Smooth muscle cell (in vitro differentiated cells): ENCODE results near the gene ZFP57. TPM values are rescaled to one million over a fixed set of nuclear protein-coding genes. Genes with fewer than 3 reads are reported as not detected.

Experiments used
- DNase-seq: peaks from one replicate; lab custom pipeline; 2025; ENCODE audit not compliant: unreplicated experiment; lab: John Stamatoyannopoulos, UW
- H2AFZ ChIP-seq: fragments of 200-600 bp; sonication (generic); 2 replicates; pipeline ENCODE4 v1.6.0; 2016; ENCODE audit warnings: antibody characterized with exemption, low read depth, mild to moderate bottlenecking
- H3F3A ChIP-seq: fragments of 200-600 bp; sonication (generic); 2 replicates; pipeline ENCODE4 v1.6.0; 2017; ENCODE audit warnings: antibody characterized with exemption, low read depth
- H3K27ac ChIP-seq: fragments of 200-600 bp; sonication (generic); 2 replicates; pipeline ENCODE4 v1.5.1; 2016; ENCODE audit warnings: low read depth, mild to moderate bottlenecking
- H3K27me3 ChIP-seq: fragments of 200-600 bp; sonication (generic); 2 replicates; pipeline ENCODE4 v1.6.1; 2016; ENCODE audit warnings: low read depth, mild to moderate bottlenecking
- H3K36me3 ChIP-seq: fragments of 200-600 bp; sonication (generic); 2 replicates; pipeline ENCODE4 v1.5.1; 2016; ENCODE audit warnings: low read depth
- H3K4me1 ChIP-seq: fragments of 200-600 bp; sonication (generic); 2 replicates; pipeline ENCODE4 v1.5.1; 2016; ENCODE audit warnings: low read depth
- H3K4me2 ChIP-seq: fragments of 200-600 bp; sonication (generic); 2 replicates; pipeline ENCODE4 v1.6.0; 2016; ENCODE audit warnings: mild to moderate bottlenecking
- H3K4me3 ChIP-seq: fragments of 200-600 bp; sonication (generic); 2 replicates; pipeline ENCODE4 v1.5.1; 2016; ENCODE audit warnings: mild to moderate bottlenecking
- H3K79me2 ChIP-seq: fragments of 200-600 bp; sonication (generic); 2 replicates; pipeline ENCODE4 v1.6.0; 2016; ENCODE audit warnings: low read depth, mild to moderate bottlenecking
- H3K9ac ChIP-seq: fragments of 200-600 bp; sonication (generic); 2 replicates; pipeline ENCODE4 v1.6.0; 2016; ENCODE audit warnings: low read depth
- H3K9me3 ChIP-seq: fragments of 200-600 bp; sonication (generic); replicated peaks from 2 replicates; pipeline ENCODE4 v1.5.1; 2016; ENCODE audit warnings: low read depth
- H4K20me1 ChIP-seq: fragments of 200-600 bp; sonication (generic); 2 replicates; pipeline ENCODE4 v1.6.0; 2016; ENCODE audit warnings: low read depth
- CTCF ChIP-seq: fragments of 200-600 bp; sonication (generic); IDR thresholded peaks from 2 replicates; pipeline ENCODE4 v1.5.1; 2017; ENCODE audit warnings: borderline replicate concordance, mild to moderate bottlenecking, antibody characterized with exemption; ENCODE audit not compliant: insufficient read depth, poor library complexity, severe bottlenecking
- WGBS: methylation state at CpG from one replicate; pipeline ENCODE4 v1.1.7; 2016; ENCODE audit warnings: low lambda C conversion rate; 5-methylcytosine and 5-hydroxymethylcytosine counted together
- polyA plus RNA-seq: library from polyadenylated mRNA; unstranded; fragments of >200 nt; fragmentation: Nextera tagmentation; extraction: Ambion mirVana; gene quantifications from 2 replicates; pipeline ENCODE4 v1.2.1, GENCODE V29; 2016
- total RNA-seq: library from RNA; depleted of rRNA; stranded (reverse); fragments of >200 nt; gene quantifications from 2 replicates; pipeline ENCODE4 v1.2.3, GENCODE V29; 2014

ZFP57 gene
- total RNA-seq: not detected in 2 replicates
- 0.38 TPM in 1 of 2 replicates, not detected in the other for polyA plus RNA-seq

- Histone ChIP-seq H3K79me2 (no peaks in the 10 kb centered on the region), H3K4me3 (no peak within 1 kb of the TSS), H3F3A (no peaks in the 10 kb centered on the region), H3K27me3 (no peaks in the 10 kb centered on the region), H3K4me1 (no peaks in the 10 kb centered on the region), H3K36me3 (no peaks in the 10 kb centered on the region), H4K20me1 (no peaks in the 10 kb centered on the region), H2AFZ (no peak within 1 kb of the TSS), H3K9me3 (no peaks in the 10 kb centered on the region), H3K27ac (no peak within 1 kb of the TSS), H3K4me2 (no peak within 1 kb of the TSS), H3K9ac (no peak within 1 kb of the TSS)
- TF ChIP-seq CTCF: no peak
- no peak for DNase-seq
- WGBS: 97% methylated on average over 24 of the region's 31 CpGs
Observed at GRCh38 chr6:29680904-29681303, at the start of gene ZFP57. TSS of gene ZFP57 (minus strand) at chr6:29681152. CDS start at chr6:29677003, 4,149 bp downstream.

GRCh38 chr6:29730575-29731126 is 49.7 kb upstream of the ZFP57 start:
- Histone ChIP-seq H4K20me1 (no peaks in the 10 kb centered on the region), H3K79me2 (no peaks in the 10 kb centered on the region), H2AFZ (no peak overlapping the region), H3K9ac (no peak overlapping the region), H3K4me3 (no peak overlapping the region), H3K27me3 (peaks cover 14% of the 10 kb centered on the region), H3K9me3 (no peaks in the 10 kb centered on the region), H3K36me3 (no peaks in the 10 kb centered on the region), H3K27ac (no peak overlapping the region), H3K4me2 (no peak overlapping the region), H3K4me1 (no peaks in the 10 kb centered on the region), H3F3A (no peaks in the 10 kb centered on the region)
- no peak for TF ChIP-seq CTCF
- 63% methylated on average over 7 of the region's 7 CpGs for WGBS
- no peak for DNase-seq

GRCh38 chr6:29729774-29730328 is 48.9 kb upstream of the ZFP57 start:
- H3K4me2 ChIP-seq: no peak overlapping the region
- H3K27ac ChIP-seq: no peak overlapping the region
- H3K4me3 ChIP-seq: no peak overlapping the region
- WGBS: 85% methylated on average over 6 of the region's 6 CpGs
- no peak overlapping the region for H2AFZ ChIP-seq
- H3K27me3 ChIP-seq: peaks cover 22% of the 10 kb centered on the region
- no peak for DNase-seq
- no peak for TF ChIP-seq CTCF
- H4K20me1 ChIP-seq: no peaks in the 10 kb centered on the region
- no peak overlapping the region for H3K9ac ChIP-seq
- H3F3A ChIP-seq: no peaks in the 10 kb centered on the region
- H3K4me1 ChIP-seq: no peaks in the 10 kb centered on the region
- no peaks in the 10 kb centered on the region for H3K79me2 ChIP-seq
- H3K9me3 ChIP-seq: no peaks in the 10 kb centered on the region
- no peaks in the 10 kb centered on the region for H3K36me3 ChIP-seq

- no peaks in the 10 kb centered on the region for H3K9me3 ChIP-seq
- no peak overlapping the region for H3K4me2 ChIP-seq
- H3K27me3 ChIP-seq: peaks cover 32% of the 10 kb centered on the region
- H3K27ac ChIP-seq: no peak overlapping the region
- H3F3A ChIP-seq: no peaks in the 10 kb centered on the region
- H3K4me3 ChIP-seq: no peak overlapping the region
- no peaks in the 10 kb centered on the region for H3K79me2 ChIP-seq
- H3K4me1 ChIP-seq: no peaks in the 10 kb centered on the region
- no peaks in the 10 kb centered on the region for H3K36me3 ChIP-seq
- H3K9ac ChIP-seq: no peak overlapping the region
- H4K20me1 ChIP-seq: no peaks in the 10 kb centered on the region
- DNase-seq: no peak
- TF ChIP-seq CTCF: no peak
- no peak overlapping the region for H2AFZ ChIP-seq
Observed at GRCh38 chr6:29728875-29729270, 47.9 kb upstream of the ZFP57 start.
